OCI-LY7 (cell line): ENCODE measurements around the gene TM4SF1.

Experiments
- EZH2phosphoT487 ChIP-seq: fragments of 200-600 bp; sonication (generic); IDR thresholded peaks from 2 replicates; pipeline ENCODE4 v1.6.1; 2018; ENCODE audit warnings: low read depth, borderline replicate concordance, mild to moderate bottlenecking, mixed run types, antibody characterized with exemption, low read length, moderate library complexity, mixed read lengths
- TF ChIP-seq, protein P1 (sequence below): fragments of 200-600 bp; sonication (generic); conservative IDR thresholded peaks from 2 replicates; pipeline ENCODE4 v1.5.1; 2014; ENCODE audit warnings: mild to moderate bottlenecking, antibody characterized with exemption, low read length, moderate library complexity, mixed read lengths

DNA sequence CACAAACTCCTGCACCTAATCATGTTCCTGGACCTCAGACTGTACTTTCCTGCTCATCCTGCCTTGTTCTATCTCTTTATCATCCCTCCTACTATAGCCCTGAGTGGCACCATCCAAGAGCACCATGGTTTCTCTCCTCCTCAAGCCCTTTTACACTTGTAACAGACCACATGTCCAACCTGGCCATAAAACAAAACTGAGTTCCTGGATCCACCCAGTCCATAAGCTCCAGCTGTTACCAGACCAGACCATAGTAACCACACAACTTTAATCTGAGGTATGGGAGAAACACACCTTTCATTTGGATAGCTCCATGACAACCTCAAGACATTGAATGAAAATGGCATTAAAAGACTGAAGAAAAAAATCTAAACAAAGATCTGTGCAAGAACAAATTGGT is 53.1 kb downstream of the TM4SF1 start:
- TF ChIP-seq, protein P1, sequence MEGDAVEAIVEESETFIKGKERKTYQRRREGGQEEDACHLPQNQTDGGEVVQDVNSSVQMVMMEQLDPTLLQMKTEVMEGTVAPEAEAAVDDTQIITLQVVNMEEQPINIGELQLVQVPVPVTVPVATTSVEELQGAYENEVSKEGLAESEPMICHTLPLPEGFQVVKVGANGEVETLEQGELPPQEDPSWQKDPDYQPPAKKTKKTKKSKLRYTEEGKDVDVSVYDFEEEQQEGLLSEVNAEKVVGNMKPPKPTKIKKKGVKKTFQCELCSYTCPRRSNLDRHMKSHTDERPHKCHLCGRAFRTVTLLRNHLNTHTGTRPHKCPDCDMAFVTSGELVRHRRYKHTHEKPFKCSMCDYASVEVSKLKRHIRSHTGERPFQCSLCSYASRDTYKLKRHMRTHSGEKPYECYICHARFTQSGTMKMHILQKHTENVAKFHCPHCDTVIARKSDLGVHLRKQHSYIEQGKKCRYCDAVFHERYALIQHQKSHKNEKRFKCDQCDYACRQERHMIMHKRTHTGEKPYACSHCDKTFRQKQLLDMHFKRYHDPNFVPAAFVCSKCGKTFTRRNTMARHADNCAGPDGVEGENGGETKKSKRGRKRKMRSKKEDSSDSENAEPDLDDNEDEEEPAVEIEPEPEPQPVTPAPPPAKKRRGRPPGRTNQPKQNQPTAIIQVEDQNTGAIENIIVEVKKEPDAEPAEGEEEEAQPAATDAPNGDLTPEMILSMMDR: no peak
- TF ChIP-seq EZH2phosphoT487: no peak
